Measurements from ENCODE around the gene PRPF6.

GRCh38 chr20:63942250-63942951 is 38.5 kb upstream of the PRPF6 start:
- TF ChIP-seq POLR2A (IDR thresholded peaks at IDR 0.05) (peak in 1 of 4 donors; percentile 13), CTCF (IDR thresholded peaks at IDR 0.05) (no peak)

Measured in esophagus squamous epithelium (tissue), 4 donors.